ENCODE measurements around the gene ARHGEF39.

ARHGEF39 gene

GRCh38 chr9:35690294-35690613 lies 25.3 kb upstream of the ARHGEF39 start:
- no peaks in the 10 kb centered on the region for H3K9me3 ChIP-seq (ENCODE audit: control insufficient read depth, low read length)
- peaks cover 52% of the 10 kb centered on the region for H3K4me1 ChIP-seq (ENCODE audit: control insufficient read depth, insufficient read depth, low read length)
- H3K36me3 ChIP-seq (ENCODE audit: control insufficient read depth, insufficient read depth, low read length, severe bottlenecking), result peaks cover 16% of the 10 kb centered on the region
- peak overlapping the region; percentile 89 for H3K4me3 ChIP-seq (ENCODE audit: low read length)
- no peak for DNase-seq (ENCODE audit: low read depth)
- peak overlapping the region; percentile 98 for H3K9ac ChIP-seq (ENCODE audit: low read length)
- H3K27me3 ChIP-seq (replicated peaks; ENCODE audit: control insufficient read depth, insufficient read depth, low read length), result no peaks in the 10 kb centered on the region

DNA sequence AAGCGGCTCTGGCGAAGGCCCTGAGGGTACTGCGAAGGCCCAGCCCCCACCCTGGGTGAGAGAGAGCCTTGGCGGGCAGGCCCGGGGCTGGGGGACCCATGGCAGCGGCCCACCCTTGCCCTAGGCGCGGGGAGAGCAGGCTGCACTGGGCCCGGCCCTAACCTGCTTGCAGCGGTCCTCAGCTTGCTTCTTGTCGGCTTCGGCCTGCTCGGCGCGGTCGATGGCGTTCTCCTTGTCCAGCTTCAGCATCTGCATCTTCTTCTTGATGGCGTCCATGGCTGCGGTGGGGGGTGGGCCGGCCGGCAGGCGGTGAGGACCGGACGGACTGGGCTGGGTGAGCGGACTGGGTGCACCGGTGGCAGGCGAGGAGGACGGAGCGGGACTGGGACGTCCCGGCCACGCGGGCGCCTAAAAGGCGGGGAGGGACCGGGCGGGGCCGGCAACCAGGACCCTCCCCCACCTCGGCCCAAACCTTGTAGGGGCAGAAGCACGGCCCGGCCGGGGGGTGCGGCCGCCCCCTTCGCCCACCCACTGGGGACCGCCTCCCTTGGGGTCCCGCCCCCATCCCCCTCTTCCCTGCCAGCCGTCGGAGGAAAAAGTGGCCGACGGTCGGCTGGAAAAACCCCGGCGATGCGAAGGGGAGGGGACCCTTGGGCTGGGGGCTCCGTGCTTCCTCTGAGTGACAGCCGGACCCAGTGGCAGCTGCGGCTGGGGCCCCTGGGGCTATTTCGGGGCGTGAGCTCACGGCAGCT lies 24.7 kb upstream of the ARHGEF39 start, which contains the start of gene TPM2:
Gene TPM2, minus strand, starts transcription at position 384 of the 752 bp plus-strand sequence. Its CDS starts 108 bp downstream, at position 276.
- peaks cover 22% of the 10 kb centered on the region for H3K36me3 ChIP-seq (ENCODE audit: control insufficient read depth, insufficient read depth, low read length, severe bottlenecking)
- peaks cover 47% of the 10 kb centered on the region for H3K4me1 ChIP-seq (ENCODE audit: control insufficient read depth, insufficient read depth, low read length)
- H3K4me3 ChIP-seq (ENCODE audit: low read length), result peak within 1 kb of the TSS; percentile 89
- peak within 1 kb of the TSS; percentile 98 for H3K9ac ChIP-seq (ENCODE audit: low read length)
- no peaks in the 10 kb centered on the region for H3K9me3 ChIP-seq (ENCODE audit: control insufficient read depth, low read length)
- no peaks in the 10 kb centered on the region for H3K27me3 ChIP-seq (replicated peaks; ENCODE audit: control insufficient read depth, insufficient read depth, low read length)
- DNase-seq (ENCODE audit: low read depth), result peak; percentile 85

- peak; percentile 81 for DNase-seq (ENCODE audit: low read depth)
- H3K9me3 ChIP-seq (ENCODE audit: control insufficient read depth, low read length), result no peaks in the 10 kb centered on the region
- H3K4me1 ChIP-seq (ENCODE audit: control insufficient read depth, insufficient read depth, low read length), result peaks cover 47% of the 10 kb centered on the region
- peaks cover 31% of the 10 kb centered on the region for H3K36me3 ChIP-seq (ENCODE audit: control insufficient read depth, insufficient read depth, low read length, severe bottlenecking)
- H3K9ac ChIP-seq (ENCODE audit: low read length), result peak overlapping the region; percentile 98
- peak overlapping the region; percentile 89 for H3K4me3 ChIP-seq (ENCODE audit: low read length)
- H3K27me3 ChIP-seq (replicated peaks; ENCODE audit: control insufficient read depth, insufficient read depth, low read length), result no peaks in the 10 kb centered on the region
Measured at GRCh38 chr9:35688558-35689541, 23.9 kb upstream of the ARHGEF39 start.

GRCh38 chr9:35687972-35688557 lies 23.1 kb upstream of the ARHGEF39 start:
- peak overlapping the region; percentile 98 for H3K9ac ChIP-seq (ENCODE audit: low read length)
- H3K4me3 ChIP-seq (ENCODE audit: low read length), result peak overlapping the region; percentile 89

GRCh38 chr9:35687306-35687705 lies 22.3 kb upstream of the ARHGEF39 start:
- Histone ChIP-seq H3K4me1 (ENCODE audit: control insufficient read depth, insufficient read depth, low read length) (peaks cover 47% of the 10 kb centered on the region), H3K9me3 (ENCODE audit: control insufficient read depth, low read length) (no peaks in the 10 kb centered on the region), H3K36me3 (ENCODE audit: control insufficient read depth, insufficient read depth, low read length, severe bottlenecking) (peaks cover 46% of the 10 kb centered on the region), H3K9ac (ENCODE audit: low read length) (peak overlapping the region; percentile 98), H3K27me3 (replicated peaks; ENCODE audit: control insufficient read depth, insufficient read depth, low read length) (no peaks in the 10 kb centered on the region), H3K4me3 (ENCODE audit: low read length) (peak overlapping the region; percentile 89)
- DNase-seq (ENCODE audit: low read depth), result no peak

More at GRCh38 chr9:35687972-35688557, 23.1 kb upstream of the ARHGEF39 start:
- Histone ChIP-seq H3K4me1 (ENCODE audit: control insufficient read depth, insufficient read depth, low read length) (peaks cover 47% of the 10 kb centered on the region), H3K27me3 (replicated peaks; ENCODE audit: control insufficient read depth, insufficient read depth, low read length) (no peaks in the 10 kb centered on the region), H3K36me3 (ENCODE audit: control insufficient read depth, insufficient read depth, low read length, severe bottlenecking) (peaks cover 38% of the 10 kb centered on the region), H3K9me3 (ENCODE audit: control insufficient read depth, low read length) (no peaks in the 10 kb centered on the region)
- no peak for DNase-seq (ENCODE audit: low read depth)

- peaks cover 42% of the 10 kb centered on the region for H3K4me1 ChIP-seq (ENCODE audit: control insufficient read depth, insufficient read depth, low read length)
- no peaks in the 10 kb centered on the region for H3K9me3 ChIP-seq (ENCODE audit: control insufficient read depth, low read length)
- DNase-seq (ENCODE audit: low read depth), result peak; percentile 42
- H3K9ac ChIP-seq (ENCODE audit: low read length), result peak overlapping the region; percentile 98
- H3K4me3 ChIP-seq (ENCODE audit: low read length), result peak overlapping the region; percentile 89
- H3K27me3 ChIP-seq (replicated peaks; ENCODE audit: control insufficient read depth, insufficient read depth, low read length), result no peaks in the 10 kb centered on the region
- H3K36me3 ChIP-seq (ENCODE audit: control insufficient read depth, insufficient read depth, low read length, severe bottlenecking), result peaks cover 54% of the 10 kb centered on the region
Measured at GRCh38 chr9:35686222-35687203, 21.5 kb upstream of the ARHGEF39 start.

DNA sequence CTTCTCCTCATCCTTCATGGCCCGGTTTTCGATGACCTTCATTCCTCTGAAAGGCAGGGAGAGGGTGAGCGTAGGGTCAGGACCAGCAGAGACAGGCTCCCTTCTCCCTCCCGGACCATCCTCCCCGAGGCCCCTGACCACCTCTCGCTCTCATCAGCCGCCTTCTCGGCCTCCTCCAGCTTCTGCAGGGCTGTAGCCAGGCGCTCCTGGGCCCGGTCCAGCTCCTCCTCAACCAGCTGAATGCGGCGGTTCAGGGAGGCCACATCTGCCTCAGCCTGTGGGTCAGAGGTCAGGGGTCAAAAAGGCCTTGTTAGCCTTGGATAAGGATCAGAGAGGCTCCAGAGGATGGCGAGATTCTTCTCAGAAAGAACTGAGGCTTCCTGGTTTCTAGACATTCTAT lies 20.5 kb upstream of the ARHGEF39 start:
- no peak for DNase-seq (ENCODE audit: low read depth)
- Histone ChIP-seq H3K36me3 (ENCODE audit: control insufficient read depth, insufficient read depth, low read length, severe bottlenecking) (peaks cover 54% of the 10 kb centered on the region), H3K4me1 (ENCODE audit: control insufficient read depth, insufficient read depth, low read length) (peaks cover 39% of the 10 kb centered on the region), H3K27me3 (replicated peaks; ENCODE audit: control insufficient read depth, insufficient read depth, low read length) (no peaks in the 10 kb centered on the region), H3K4me3 (ENCODE audit: low read length) (no peak overlapping the region), H3K9me3 (ENCODE audit: control insufficient read depth, low read length) (no peaks in the 10 kb centered on the region), H3K9ac (ENCODE audit: low read length) (peak overlapping the region; percentile 39)

GRCh38 chr9:35684921-35685320 lies 19.9 kb upstream of the ARHGEF39 start:
- H3K9me3 ChIP-seq (ENCODE audit: control insufficient read depth, low read length), result no peaks in the 10 kb centered on the region
- H3K4me3 ChIP-seq (ENCODE audit: low read length), result no peak overlapping the region
- peaks cover 54% of the 10 kb centered on the region for H3K36me3 ChIP-seq (ENCODE audit: control insufficient read depth, insufficient read depth, low read length, severe bottlenecking)
- H3K9ac ChIP-seq (ENCODE audit: low read length), result peak overlapping the region; percentile 43
- H3K4me1 ChIP-seq (ENCODE audit: control insufficient read depth, insufficient read depth, low read length), result peaks cover 39% of the 10 kb centered on the region
- H3K27me3 ChIP-seq (replicated peaks; ENCODE audit: control insufficient read depth, insufficient read depth, low read length), result no peaks in the 10 kb centered on the region
- DNase-seq (ENCODE audit: low read depth), result no peak

GRCh38 chr9:35683323-35683722 lies 18.3 kb upstream of the ARHGEF39 start:
- no peak overlapping the region for H3K4me3 ChIP-seq (ENCODE audit: low read length)
- H3K27me3 ChIP-seq (replicated peaks; ENCODE audit: control insufficient read depth, insufficient read depth, low read length), result no peaks in the 10 kb centered on the region
- DNase-seq (ENCODE audit: low read depth), result no peak
- H3K9me3 ChIP-seq (ENCODE audit: control insufficient read depth, low read length), result no peaks in the 10 kb centered on the region
- H3K4me1 ChIP-seq (ENCODE audit: control insufficient read depth, insufficient read depth, low read length), result peaks cover 28% of the 10 kb centered on the region
- peaks cover 53% of the 10 kb centered on the region for H3K36me3 ChIP-seq (ENCODE audit: control insufficient read depth, insufficient read depth, low read length, severe bottlenecking)
- H3K9ac ChIP-seq (ENCODE audit: low read length), result no peak overlapping the region

GRCh38 chr9:35682520-35683315 lies 17.7 kb upstream of the ARHGEF39 start:
- Histone ChIP-seq H3K27me3 (replicated peaks; ENCODE audit: control insufficient read depth, insufficient read depth, low read length) (no peaks in the 10 kb centered on the region), H3K9me3 (ENCODE audit: control insufficient read depth, low read length) (no peaks in the 10 kb centered on the region), H3K9ac (ENCODE audit: low read length) (no peak overlapping the region), H3K4me3 (ENCODE audit: low read length) (no peak overlapping the region), H3K36me3 (ENCODE audit: control insufficient read depth, insufficient read depth, low read length, severe bottlenecking) (peaks cover 47% of the 10 kb centered on the region), H3K4me1 (ENCODE audit: control insufficient read depth, insufficient read depth, low read length) (peaks cover 22% of the 10 kb centered on the region)
- no peak for DNase-seq (ENCODE audit: low read depth)
